K562 (cell line): ENCODE data around the gene SNCB.

ENCODE experiments used
- CTCF ChIP-seq, 3 experiments: IDR thresholded peaks in 2 of 3; conservative IDR thresholded peaks in 1 of 3; 2 replicates each; pipeline ENCODE4 v1.5.1; 2011 to 2012; ENCODE audit warnings: low read length in 3 of 3, mild to moderate bottlenecking in 3 of 3, control low read depth in 2 of 3, improper control_type of control experiment in 1 of 3, inconsistent platforms in 1 of 3, low read depth in 1 of 3, mixed read lengths in 1 of 3, moderate library complexity in 1 of 3; ENCODE audit not compliant: insufficient read depth in 2 of 3
- FOXM1 ChIP-seq, 2 experiments: fragments of 450-650 bp in 1 of 2; sonication (generic) in 1 of 2; formaldehyde crosslinking in 1 of 2; IDR thresholded peaks; 2 replicates each; pipeline versions ENCODE4 v1.6.1 to v1.9.0; 2017 to 2022; ENCODE audit warnings: low read depth in 2 of 2, mild to moderate bottlenecking in 2 of 2, missing genetic modification reagents in 1 of 2, moderate library complexity in 1 of 2
- GTF2A2 ChIP-seq: IDR thresholded peaks from 2 replicates; pipeline ENCODE4 v1.6.1; 2016; ENCODE audit warnings: mild to moderate bottlenecking, missing genetic modification characterization, missing compliant biosample characterization
- POLR2AphosphoS5 ChIP-seq: IDR thresholded peaks from 2 replicates; pipeline ENCODE4 v1.6.1; 2011; ENCODE audit warnings: mild to moderate bottlenecking, low read depth, low read length, moderate library complexity; ENCODE audit not compliant: control insufficient read depth, insufficient read depth
- PRDM10 ChIP-seq: fragments of 450-650 bp; IDR thresholded peaks from 2 replicates; pipeline ENCODE4 v1.6.1; 2018; ENCODE audit not compliant: partially characterized antibody
- RUNX1 ChIP-seq: sonication (generic); IDR thresholded peaks from 2 replicates; pipeline ENCODE4 v1.6.1; 2016; ENCODE audit warnings: antibody characterized with exemption, low read depth
- SMC3 ChIP-seq: conservative IDR thresholded peaks from 2 replicates; pipeline ENCODE4 v1.6.1; 2011; ENCODE audit warnings: low read depth, low read length, improper control_type of control experiment; ENCODE audit not compliant: insufficient read depth
- TAF1 ChIP-seq: IDR thresholded peaks from 2 replicates; pipeline ENCODE4 v1.6.1; 2011; ENCODE audit warnings: mild to moderate bottlenecking, low read length, moderate library complexity; ENCODE audit not compliant: insufficient read depth, control insufficient read depth, severe bottlenecking; ENCODE audit errors: extremely low read depth
- TAF7 ChIP-seq: fragments of 450-650 bp; IDR thresholded peaks from 2 replicates; pipeline ENCODE4 v1.6.1; 2016; ENCODE audit warnings: missing genetic modification characterization, missing compliant biosample characterization
- TF ChIP-seq, protein P1 (sequence below): fragments of 200-800 bp; sonication (Bioruptor generic); IDR thresholded peaks from 2 replicates; pipeline ENCODE4 v1.6.1; 2017; ENCODE audit warnings: missing genetic modification characterization, missing compliant biosample characterization

- TF ChIP-seq CTCF (IDR thresholded peaks at IDR 0.05 in 2 of 3, conservative IDR thresholded peaks at IDR 0.05 in 1 of 3; ENCODE audit: insufficient read depth in 2 of 3, low read depth in 1 of 3, low read length in 3 of 3) (no peak), SMC3 (no peak), POLR2AphosphoS5 (no peak), TAF7 (tag) (no peak), TAF1 (no peak), RUNX1 (no peak), FOXM1 (IDR thresholded peaks at IDR 0.05; ENCODE audit: low read depth) (no peak), FOXM1 (CRISPR knock-in tag; IDR thresholded peaks at IDR 0.05; ENCODE audit: low read depth) (no peak), GTF2A2 (no peak), PRDM10 (no peak)
- TF ChIP-seq, protein P1, sequence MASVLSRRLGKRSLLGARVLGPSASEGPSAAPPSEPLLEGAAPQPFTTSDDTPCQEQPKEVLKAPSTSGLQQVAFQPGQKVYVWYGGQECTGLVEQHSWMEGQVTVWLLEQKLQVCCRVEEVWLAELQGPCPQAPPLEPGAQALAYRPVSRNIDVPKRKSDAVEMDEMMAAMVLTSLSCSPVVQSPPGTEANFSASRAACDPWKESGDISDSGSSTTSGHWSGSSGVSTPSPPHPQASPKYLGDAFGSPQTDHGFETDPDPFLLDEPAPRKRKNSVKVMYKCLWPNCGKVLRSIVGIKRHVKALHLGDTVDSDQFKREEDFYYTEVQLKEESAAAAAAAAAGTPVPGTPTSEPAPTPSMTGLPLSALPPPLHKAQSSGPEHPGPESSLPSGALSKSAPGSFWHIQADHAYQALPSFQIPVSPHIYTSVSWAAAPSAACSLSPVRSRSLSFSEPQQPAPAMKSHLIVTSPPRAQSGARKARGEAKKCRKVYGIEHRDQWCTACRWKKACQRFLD: no peak
These were observed 33.5 kb downstream of the SNCB start for GRCh38 chr5:176596689-176597416.
